ENCODE measurements around the gene SND1. TPM values are rescaled to one million over a fixed set of nuclear protein-coding genes. Genes with fewer than 3 reads are reported as not detected.

SND1 gene
- total RNA-seq, 4 donors from 2014 or later: 84.2 to 98.8 (median 93.4) TPM

GRCh38 chr7:127946847-127947246 is 294.9 kb downstream of the SND1 start:
- DNase-seq: no peak
- peaks cover 0 to 9% (median 0%) of the 10 kb centered on the region in 3 donors for H3K36me3 ChIP-seq
- no peak for TF ChIP-seq CTCF (IDR thresholded peaks at IDR 0.05)
- TF ChIP-seq POLR2A (IDR thresholded peaks at IDR 0.05): no peak
- no peak overlapping the region for H3K4me3 ChIP-seq
- peaks cover 0 to 32% (median 0%) of the 10 kb centered on the region in 3 donors for H3K4me1 ChIP-seq
- H3K9me3 ChIP-seq: no peaks in the 10 kb centered on the region
- intact Hi-C loops (cut with DNase I): no loop called here
- H3K27me3 ChIP-seq: no peaks in the 10 kb centered on the region
- H3K27ac ChIP-seq: no peak overlapping the region
- 69 to 100% methylated on average over 1 of the region's 1 CpG for WGBS, 2 donors

- Histone ChIP-seq H3K36me3 (peaks cover 0 to 3% (median 0%) of the 10 kb centered on the region in 3 donors), H3K9me3 (no peaks in the 10 kb centered on the region), H3K27me3 (no peaks in the 10 kb centered on the region), H3K4me3 (no peak overlapping the region), H3K27ac (no peak overlapping the region), H3K4me1 (peaks cover 0 to 32% (median 0%) of the 10 kb centered on the region in 3 donors)
- TF ChIP-seq CTCF (IDR thresholded peaks at IDR 0.05) (no peak), POLR2A (IDR thresholded peaks at IDR 0.05) (no peak)
- intact Hi-C loops (cut with DNase I): no loop called here
- 85 to 100% methylated on average over 2 of the region's 2 CpGs for WGBS, 2 donors
- DNase-seq: no peak
Measured at GRCh38 chr7:127948312-127948711, 296.3 kb downstream of the SND1 start.

GRCh38 chr7:127948930-127949329 is 296.9 kb downstream of the SND1 start:
- H3K27me3 ChIP-seq: no peaks in the 10 kb centered on the region
- no peak overlapping the region for H3K4me3 ChIP-seq
- no peak overlapping the region for H3K27ac ChIP-seq
- 95 to 100% methylated on average over 2 of the region's 2 CpGs for WGBS, 2 donors
- H3K36me3 ChIP-seq: no peaks in the 10 kb centered on the region
- peaks cover 0 to 32% (median 0%) of the 10 kb centered on the region in 3 donors for H3K4me1 ChIP-seq
- DNase-seq: no peak
- TF ChIP-seq POLR2A (IDR thresholded peaks at IDR 0.05): no peak
- TF ChIP-seq CTCF (IDR thresholded peaks at IDR 0.05): no peak
- H3K9me3 ChIP-seq: no peaks in the 10 kb centered on the region
- intact Hi-C loops (cut with DNase I): no loop called here

GRCh38 chr7:127949769-127950222 is 297.8 kb downstream of the SND1 start:
- DNase-seq: no peak
- intact Hi-C loops (cut with DNase I): no loop called here
- WGBS, 2 donors: 59 to 71% methylated on average over 1 of the region's 1 CpG

More at GRCh38 chr7:127949769-127950222, 297.8 kb downstream of the SND1 start:
- TF ChIP-seq CTCF (IDR thresholded peaks at IDR 0.05): no peak
- TF ChIP-seq POLR2A (IDR thresholded peaks at IDR 0.05): no peak
- Histone ChIP-seq H3K4me3 (no peak overlapping the region), H3K27ac (no peak overlapping the region), H3K36me3 (peaks cover 0 to 2% (median 0%) of the 10 kb centered on the region in 3 donors), H3K27me3 (no peaks in the 10 kb centered on the region), H3K9me3 (no peaks in the 10 kb centered on the region), H3K4me1 (peaks cover 0 to 26% (median 0%) of the 10 kb centered on the region in 3 donors)

All from esophagus squamous epithelium (tissue), 5 donors.